ENCODE data around the gene CRYGD.
A peak's percentile ranks its signal among the peaks of the same experiment; 100 is the strongest.
"Not testable (repeated sequence)": the region's sequence is repeated elsewhere in the genome, so short reads cannot be mapped to it uniquely, and the experiment has no call there.

The CRYGD gene

DNA sequence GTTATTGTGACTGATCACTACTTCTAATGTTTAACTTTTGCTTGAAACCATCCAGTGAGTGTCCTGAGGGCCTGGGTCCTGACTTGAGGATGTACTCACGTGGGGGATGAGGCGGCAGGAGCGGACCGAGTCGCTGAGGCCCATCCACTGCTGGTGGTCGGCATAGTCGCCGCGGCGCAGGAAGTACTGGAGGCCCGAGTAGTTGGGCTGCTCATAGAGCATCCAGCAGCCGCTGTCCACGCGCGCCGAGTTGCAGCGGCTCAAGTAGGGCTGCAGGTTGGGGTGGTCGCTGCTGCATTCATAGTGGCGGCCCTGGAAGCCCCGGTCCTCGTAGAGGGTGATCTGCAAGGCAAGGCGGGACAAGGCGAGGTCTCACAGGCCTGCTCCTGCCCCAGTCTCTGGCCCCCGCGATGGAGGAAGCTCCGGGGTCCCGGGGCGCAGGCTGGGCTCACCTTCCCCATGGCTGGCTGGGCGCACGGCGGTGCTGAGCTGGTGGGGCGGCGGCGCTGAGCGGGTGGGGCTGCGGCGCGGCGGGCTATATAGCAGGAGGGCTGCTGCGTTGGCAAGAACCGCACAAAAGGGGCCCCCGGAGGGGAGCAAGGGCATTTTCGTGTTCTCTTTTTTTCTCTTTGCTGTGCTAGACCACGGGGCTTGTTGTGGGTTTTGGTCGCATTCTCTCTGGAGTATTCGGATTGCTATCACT, at the start of gene CRYGD:
Gene CRYGD (minus strand): TSS at position 512 of the 703 bp plus-strand sequence. CDS start 51 bp downstream, at position 461.
- H3K4me3 ChIP-seq (ENCODE audit: low read depth in 1 of 2, low read length in 2 of 2), result peak within 1 kb of the TSS; percentile 28 to 45
- not testable (repeated sequence) for H3K27me3 ChIP-seq (ENCODE audit: low read depth, low read length); H3K9me3 ChIP-seq (ENCODE audit: control insufficient read depth in 1 of 2, low read length in 2 of 2); H3K36me3 ChIP-seq (ENCODE audit: control insufficient read depth in 1 of 2, insufficient read depth in 2 of 2, low read length in 2 of 2); H3K4me1 ChIP-seq (ENCODE audit: control insufficient read depth in 1 of 2, insufficient read depth in 2 of 2, low read length in 2 of 2); H3K27ac ChIP-seq (ENCODE audit: low read length)

DNA sequence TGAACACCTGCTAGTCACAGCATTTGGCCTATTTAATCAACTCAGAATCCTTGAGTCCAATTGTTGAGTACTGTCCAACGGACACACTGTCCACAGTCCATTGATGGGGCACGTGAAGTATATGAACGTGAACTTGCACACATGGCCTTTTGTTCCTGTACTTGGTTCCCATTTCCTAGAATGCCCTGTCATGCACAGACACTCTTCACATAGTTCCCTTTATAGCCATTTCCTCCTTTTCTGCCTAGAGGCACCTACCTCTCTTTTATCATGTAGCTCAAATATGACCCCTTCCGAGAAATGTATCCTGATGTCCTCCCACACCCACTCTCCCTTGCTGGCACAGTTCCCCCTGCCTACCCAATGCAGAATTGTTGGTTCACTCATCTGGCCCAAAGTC, 47.8 kb upstream of the CRYGD start:
- Histone ChIP-seq H3K27ac (ENCODE audit: low read length) (no peak overlapping the region), H3K36me3 (ENCODE audit: control insufficient read depth in 1 of 2, insufficient read depth in 2 of 2, low read length in 2 of 2) (no peaks in the 10 kb centered on the region), H3K9me3 (ENCODE audit: control insufficient read depth in 1 of 2, low read length in 2 of 2) (no peaks in the 10 kb centered on the region), H3K4me3 (ENCODE audit: low read depth in 1 of 2, low read length in 2 of 2) (no peak overlapping the region), H3K27me3 (ENCODE audit: low read depth, low read length) (no peaks in the 10 kb centered on the region), H3K4me1 (ENCODE audit: control insufficient read depth in 1 of 2, insufficient read depth in 2 of 2, low read length in 2 of 2) (peaks cover 0 to 3% of the 10 kb centered on the region in 2 donors)

DNA sequence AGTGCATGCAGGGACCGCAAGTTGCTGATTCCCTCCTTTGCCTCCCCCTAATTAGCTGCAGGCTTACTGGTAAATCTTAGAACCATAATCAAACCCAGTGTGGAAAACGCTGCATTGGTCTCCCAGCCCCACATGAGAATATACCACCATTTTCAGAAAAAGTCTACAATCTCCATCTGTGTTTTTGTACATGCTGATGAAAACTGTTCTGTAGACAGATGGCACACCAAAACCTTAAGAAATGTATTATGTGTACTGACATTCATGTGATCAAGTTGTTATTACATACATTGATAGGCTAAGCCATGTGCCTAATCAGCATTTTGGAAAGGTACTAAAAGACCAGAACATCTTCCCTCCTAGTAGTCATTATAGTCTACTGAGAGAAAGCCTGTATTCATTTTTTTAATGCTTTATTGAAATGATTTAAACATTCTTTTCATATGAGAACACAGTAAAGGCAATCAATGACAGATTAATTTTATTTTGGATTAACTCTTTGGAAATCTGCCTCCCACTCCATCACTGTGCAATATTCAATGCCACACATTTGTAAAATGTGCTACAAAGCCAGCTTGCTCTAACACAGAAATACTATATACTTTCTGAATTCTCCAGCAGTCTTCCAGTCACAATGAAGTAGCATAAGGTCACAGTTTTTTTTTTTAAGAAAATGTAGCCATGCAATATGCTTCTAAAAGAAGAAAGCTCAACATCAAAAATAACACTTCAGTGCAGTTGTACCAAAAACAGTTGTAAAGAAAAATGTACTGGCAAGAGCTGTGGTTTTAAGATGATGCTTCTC, 40.8 kb upstream of the CRYGD start:
- no peaks in the 10 kb centered on the region for H3K27me3 ChIP-seq (ENCODE audit: low read depth, low read length)
- H3K36me3 ChIP-seq (ENCODE audit: control insufficient read depth in 1 of 2, insufficient read depth in 2 of 2, low read length in 2 of 2), result no peaks in the 10 kb centered on the region
- no peaks in the 10 kb centered on the region for H3K9me3 ChIP-seq (ENCODE audit: control insufficient read depth in 1 of 2, low read length in 2 of 2)
- no peak overlapping the region for H3K27ac ChIP-seq (ENCODE audit: low read length)
- no peak overlapping the region for H3K4me3 ChIP-seq (ENCODE audit: low read depth in 1 of 2, low read length in 2 of 2)
- H3K4me1 ChIP-seq (ENCODE audit: control insufficient read depth in 1 of 2, insufficient read depth in 2 of 2, low read length in 2 of 2), result no peaks in the 10 kb centered on the region

DNA sequence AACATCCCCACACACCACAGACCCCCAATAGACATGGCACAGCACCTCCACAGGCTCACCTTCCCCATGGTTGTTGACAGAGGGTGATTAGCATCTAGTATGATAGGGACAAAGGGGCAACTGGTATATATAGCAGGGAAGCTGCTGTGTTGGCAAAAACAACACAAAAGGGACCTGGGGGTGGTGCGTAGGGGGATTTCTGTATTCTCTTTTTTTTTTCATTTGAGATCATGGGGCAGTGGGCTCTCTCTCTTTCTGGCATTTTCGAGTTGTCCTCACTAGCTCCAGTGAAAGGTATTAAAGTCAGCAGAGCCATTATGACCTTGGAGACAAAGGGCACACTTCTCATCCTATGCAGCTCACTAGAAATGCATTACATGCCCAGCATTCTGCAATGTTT, 39.2 kb upstream of the CRYGD start, which contains the start of gene CRYGA:
Gene CRYGA (minus strand): TSS at position 101 of the 400 bp plus-strand sequence. CDS start 33 bp downstream, at position 68.
- Histone ChIP-seq H3K4me1 (ENCODE audit: control insufficient read depth in 1 of 2, insufficient read depth in 2 of 2, low read length in 2 of 2) (no peaks in the 10 kb centered on the region), H3K4me3 (ENCODE audit: low read depth in 1 of 2, low read length in 2 of 2) (no peak within 1 kb of the TSS), H3K36me3 (ENCODE audit: control insufficient read depth in 1 of 2, insufficient read depth in 2 of 2, low read length in 2 of 2) (no peaks in the 10 kb centered on the region), H3K9me3 (ENCODE audit: control insufficient read depth in 1 of 2, low read length in 2 of 2) (no peaks in the 10 kb centered on the region), H3K27ac (ENCODE audit: low read length) (no peak within 1 kb of the TSS), H3K27me3 (ENCODE audit: low read depth, low read length) (no peaks in the 10 kb centered on the region)

DNA sequence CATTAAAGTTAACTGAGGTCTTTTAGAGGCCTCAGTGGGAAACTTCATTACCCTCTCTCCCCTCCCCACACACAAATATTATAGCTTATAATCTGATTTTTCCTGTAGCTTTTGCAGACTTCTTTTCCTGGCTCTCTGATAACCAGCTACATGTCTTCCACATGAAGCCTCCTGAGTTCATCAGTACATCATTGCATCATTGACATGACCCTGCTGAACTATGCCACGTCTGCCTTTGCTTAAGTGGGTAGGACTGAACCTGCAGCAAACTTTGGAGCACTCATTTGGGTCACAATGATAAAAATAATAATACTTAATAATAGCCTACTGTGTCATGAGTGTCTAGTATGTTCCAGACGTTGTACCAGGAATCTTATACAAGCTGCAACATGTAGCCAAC, 32.1 kb upstream of the CRYGD start:
- no peaks in the 10 kb centered on the region for H3K27me3 ChIP-seq (ENCODE audit: low read depth, low read length)
- no peaks in the 10 kb centered on the region for H3K4me1 ChIP-seq (ENCODE audit: control insufficient read depth in 1 of 2, insufficient read depth in 2 of 2, low read length in 2 of 2)
- H3K9me3 ChIP-seq (ENCODE audit: control insufficient read depth in 1 of 2, low read length in 2 of 2), result peaks cover 0 to 6% of the 10 kb centered on the region in 2 donors
- H3K36me3 ChIP-seq (ENCODE audit: control insufficient read depth in 1 of 2, insufficient read depth in 2 of 2, low read length in 2 of 2), result no peaks in the 10 kb centered on the region
- no peak overlapping the region for H3K27ac ChIP-seq (ENCODE audit: low read length)
- no peak overlapping the region for H3K4me3 ChIP-seq (ENCODE audit: low read depth in 1 of 2, low read length in 2 of 2)

DNA sequence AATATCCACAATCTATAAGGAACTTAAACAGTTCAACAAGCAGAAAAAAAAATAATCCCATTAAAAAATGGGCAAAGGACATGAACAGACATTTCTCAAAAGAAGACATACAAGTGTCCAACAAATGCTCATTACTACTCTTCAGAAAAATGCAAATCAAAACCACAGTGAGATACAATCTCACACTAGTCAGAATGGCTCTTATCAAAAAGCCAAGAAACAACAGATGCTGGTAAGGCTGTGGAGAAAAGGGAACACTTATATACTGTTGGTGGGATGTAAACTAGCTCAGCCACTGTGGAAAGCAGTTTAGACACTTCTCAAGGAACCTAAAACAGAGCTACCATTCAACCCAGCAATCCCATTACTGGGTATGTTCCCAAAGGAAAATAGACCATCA, 28.8 kb upstream of the CRYGD start:
- Histone ChIP-seq H3K9me3 (ENCODE audit: control insufficient read depth in 1 of 2, low read length in 2 of 2) (peaks cover 0 to 6% of the 10 kb centered on the region in 2 donors), H3K4me1 (ENCODE audit: control insufficient read depth in 1 of 2, insufficient read depth in 2 of 2, low read length in 2 of 2) (no peaks in the 10 kb centered on the region), H3K27me3 (ENCODE audit: low read depth, low read length) (no peaks in the 10 kb centered on the region), H3K4me3 (ENCODE audit: low read depth in 1 of 2, low read length in 2 of 2) (no peak overlapping the region), H3K36me3 (ENCODE audit: control insufficient read depth in 1 of 2, insufficient read depth in 2 of 2, low read length in 2 of 2) (no peaks in the 10 kb centered on the region), H3K27ac (ENCODE audit: low read length) (no peak overlapping the region)

DNA sequence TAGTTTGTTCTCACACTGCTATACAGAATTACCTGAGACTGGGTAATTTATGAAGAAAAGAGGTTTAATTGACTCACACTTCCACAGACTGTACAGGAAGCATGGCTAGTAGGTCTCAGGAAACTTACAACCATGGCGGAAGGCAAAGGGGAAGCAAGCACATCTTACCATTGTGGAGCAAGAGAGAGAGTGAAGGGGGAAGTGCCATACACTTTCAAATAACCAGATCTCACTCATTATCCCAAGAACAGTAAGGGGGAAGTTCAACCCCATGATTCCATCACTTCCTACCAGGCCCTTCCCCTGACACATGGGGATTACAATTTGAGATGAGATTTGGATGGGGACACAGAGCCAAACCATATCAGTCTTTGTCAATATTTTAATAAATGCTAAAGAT, 26.6 kb upstream of the CRYGD start:
- Histone ChIP-seq H3K9me3 (ENCODE audit: control insufficient read depth in 1 of 2, low read length in 2 of 2) (peaks cover 0 to 6% of the 10 kb centered on the region in 2 donors), H3K27ac (ENCODE audit: low read length) (no peak overlapping the region), H3K4me3 (ENCODE audit: low read depth in 1 of 2, low read length in 2 of 2) (no peak overlapping the region), H3K36me3 (ENCODE audit: control insufficient read depth in 1 of 2, insufficient read depth in 2 of 2, low read length in 2 of 2) (no peaks in the 10 kb centered on the region), H3K4me1 (ENCODE audit: control insufficient read depth in 1 of 2, insufficient read depth in 2 of 2, low read length in 2 of 2) (no peaks in the 10 kb centered on the region), H3K27me3 (ENCODE audit: low read depth, low read length) (no peaks in the 10 kb centered on the region)

DNA sequence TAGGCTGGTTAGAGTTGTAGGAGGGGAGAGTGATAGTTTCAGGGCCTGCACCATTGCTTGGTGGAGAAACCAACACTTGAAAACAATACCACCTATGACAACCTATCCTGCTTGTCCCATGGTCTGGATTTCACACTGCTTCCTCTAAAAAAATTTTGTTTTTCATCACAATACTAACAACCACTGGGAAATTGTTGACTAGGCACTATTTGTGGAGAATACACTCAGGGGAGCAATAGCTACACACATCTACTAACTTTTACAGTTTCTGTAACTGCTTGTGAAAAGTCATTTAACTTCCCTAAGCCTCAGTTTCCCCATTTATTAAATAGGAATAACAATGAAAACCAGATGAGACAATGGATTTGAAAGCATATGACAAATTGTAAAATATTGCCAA, 25.8 kb upstream of the CRYGD start:
- H3K27ac ChIP-seq (ENCODE audit: low read length), result no peak overlapping the region
- no peaks in the 10 kb centered on the region for H3K4me1 ChIP-seq (ENCODE audit: control insufficient read depth in 1 of 2, insufficient read depth in 2 of 2, low read length in 2 of 2)
- H3K27me3 ChIP-seq (ENCODE audit: low read depth, low read length), result no peaks in the 10 kb centered on the region
- H3K36me3 ChIP-seq (ENCODE audit: control insufficient read depth in 1 of 2, insufficient read depth in 2 of 2, low read length in 2 of 2), result no peaks in the 10 kb centered on the region
- H3K4me3 ChIP-seq (ENCODE audit: low read depth in 1 of 2, low read length in 2 of 2), result no peak overlapping the region
- peaks cover 0 to 6% of the 10 kb centered on the region in 2 donors for H3K9me3 ChIP-seq (ENCODE audit: control insufficient read depth in 1 of 2, low read length in 2 of 2)

DNA sequence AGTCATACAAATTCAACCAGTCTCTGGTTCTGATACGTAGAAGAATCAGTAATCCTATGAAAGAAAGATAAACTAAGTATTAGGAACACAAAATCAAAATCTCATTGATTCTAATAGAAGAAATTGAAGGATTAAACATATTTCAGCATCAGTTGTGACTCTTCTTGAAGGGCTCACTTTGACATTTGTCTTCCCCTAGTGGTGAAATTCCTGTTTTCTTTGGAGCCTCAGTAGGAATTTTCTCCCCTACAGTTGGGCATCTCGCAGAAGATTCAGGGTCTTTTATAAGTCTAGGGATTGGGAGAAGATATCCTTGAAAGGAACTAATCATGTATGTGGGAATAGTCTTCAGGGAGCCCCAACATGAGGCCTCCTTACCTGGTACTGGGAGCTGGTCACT, 24.5 kb upstream of the CRYGD start:
- H3K4me1 ChIP-seq (ENCODE audit: control insufficient read depth in 1 of 2, insufficient read depth in 2 of 2, low read length in 2 of 2), result no peaks in the 10 kb centered on the region
- H3K4me3 ChIP-seq (ENCODE audit: low read depth in 1 of 2, low read length in 2 of 2), result no peak overlapping the region
- H3K9me3 ChIP-seq (ENCODE audit: control insufficient read depth in 1 of 2, low read length in 2 of 2), result peaks cover 0 to 6% of the 10 kb centered on the region in 2 donors
- no peaks in the 10 kb centered on the region for H3K36me3 ChIP-seq (ENCODE audit: control insufficient read depth in 1 of 2, insufficient read depth in 2 of 2, low read length in 2 of 2)
- no peaks in the 10 kb centered on the region for H3K27me3 ChIP-seq (ENCODE audit: low read depth, low read length)
- H3K27ac ChIP-seq (ENCODE audit: low read length), result no peak overlapping the region

DNA sequence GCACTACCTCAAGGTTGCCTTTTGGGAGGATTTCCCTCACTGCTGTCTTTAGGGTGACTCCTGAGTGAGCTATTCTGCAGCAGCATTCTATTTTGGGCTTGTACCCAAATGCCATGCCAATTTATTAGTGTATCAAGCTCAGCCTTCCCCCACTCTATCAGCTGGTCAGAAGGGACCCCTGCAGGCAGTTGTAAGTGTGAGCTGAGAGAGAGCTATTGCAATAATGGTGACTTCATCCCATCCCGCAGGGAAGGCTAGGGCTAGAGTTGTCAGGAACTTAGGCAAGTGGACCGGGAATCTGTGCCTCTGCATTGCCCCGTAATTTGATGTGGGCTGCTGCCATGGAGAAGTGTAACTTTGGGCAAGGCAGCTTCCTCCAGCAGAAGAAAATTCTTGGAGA, 23.4 kb upstream of the CRYGD start:
- no peaks in the 10 kb centered on the region for H3K36me3 ChIP-seq (ENCODE audit: control insufficient read depth in 1 of 2, insufficient read depth in 2 of 2, low read length in 2 of 2)
- no peaks in the 10 kb centered on the region for H3K27me3 ChIP-seq (ENCODE audit: low read depth, low read length)
- H3K4me1 ChIP-seq (ENCODE audit: control insufficient read depth in 1 of 2, insufficient read depth in 2 of 2, low read length in 2 of 2), result no peaks in the 10 kb centered on the region
- H3K27ac ChIP-seq (ENCODE audit: low read length), result no peak overlapping the region
- peaks cover 0 to 6% of the 10 kb centered on the region in 2 donors for H3K9me3 ChIP-seq (ENCODE audit: control insufficient read depth in 1 of 2, low read length in 2 of 2)
- H3K4me3 ChIP-seq (ENCODE audit: low read depth in 1 of 2, low read length in 2 of 2), result no peak overlapping the region

DNA sequence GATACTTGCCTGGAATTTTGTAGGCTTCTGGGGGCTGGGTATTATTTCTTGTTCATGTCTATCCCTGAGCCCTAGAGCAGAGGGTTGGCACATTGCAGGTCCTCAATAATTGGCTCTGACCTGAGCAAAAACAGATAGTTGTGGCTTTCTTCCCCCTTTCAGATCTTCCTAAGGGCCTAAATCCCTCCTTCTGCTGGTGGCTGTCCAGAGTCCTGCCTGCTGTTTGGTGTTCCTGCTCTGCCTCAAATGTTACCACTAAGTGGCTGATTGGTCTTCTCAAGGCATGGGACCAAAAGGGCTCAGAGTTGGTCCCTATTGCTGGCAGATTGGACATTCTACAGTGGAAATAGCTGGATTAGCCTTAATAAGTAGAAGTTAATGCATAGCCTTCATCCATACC, 22.7 kb upstream of the CRYGD start:
- no peaks in the 10 kb centered on the region for H3K36me3 ChIP-seq (ENCODE audit: control insufficient read depth in 1 of 2, insufficient read depth in 2 of 2, low read length in 2 of 2)
- no peak overlapping the region for H3K27ac ChIP-seq (ENCODE audit: low read length)
- no peaks in the 10 kb centered on the region for H3K27me3 ChIP-seq (ENCODE audit: low read depth, low read length)
- H3K9me3 ChIP-seq (ENCODE audit: control insufficient read depth in 1 of 2, low read length in 2 of 2), result peaks cover 0 to 6% of the 10 kb centered on the region in 2 donors
- H3K4me1 ChIP-seq (ENCODE audit: control insufficient read depth in 1 of 2, insufficient read depth in 2 of 2, low read length in 2 of 2), result no peaks in the 10 kb centered on the region
- H3K4me3 ChIP-seq (ENCODE audit: low read depth in 1 of 2, low read length in 2 of 2), result no peak overlapping the region

All from muscle layer of duodenum (tissue), 2 donors.